ENCODE results near the gene POLH. TPM values are rescaled to one million over a fixed set of nuclear protein-coding genes. Genes with fewer than 3 reads are reported as not detected.
"Not testable (repeated sequence)": the region's sequence is repeated elsewhere in the genome, so short reads cannot be mapped to it uniquely, and the experiment has no call there.

The POLH gene
- 19.1 and 22.2 TPM in 2 replicates for total RNA-seq
- long read RNA-seq, partial matches to known transcripts = 7 of 17 reads
- long read RNA-seq, other reads (novel, unspliced or antisense) = 7 of 17 reads

DNA sequence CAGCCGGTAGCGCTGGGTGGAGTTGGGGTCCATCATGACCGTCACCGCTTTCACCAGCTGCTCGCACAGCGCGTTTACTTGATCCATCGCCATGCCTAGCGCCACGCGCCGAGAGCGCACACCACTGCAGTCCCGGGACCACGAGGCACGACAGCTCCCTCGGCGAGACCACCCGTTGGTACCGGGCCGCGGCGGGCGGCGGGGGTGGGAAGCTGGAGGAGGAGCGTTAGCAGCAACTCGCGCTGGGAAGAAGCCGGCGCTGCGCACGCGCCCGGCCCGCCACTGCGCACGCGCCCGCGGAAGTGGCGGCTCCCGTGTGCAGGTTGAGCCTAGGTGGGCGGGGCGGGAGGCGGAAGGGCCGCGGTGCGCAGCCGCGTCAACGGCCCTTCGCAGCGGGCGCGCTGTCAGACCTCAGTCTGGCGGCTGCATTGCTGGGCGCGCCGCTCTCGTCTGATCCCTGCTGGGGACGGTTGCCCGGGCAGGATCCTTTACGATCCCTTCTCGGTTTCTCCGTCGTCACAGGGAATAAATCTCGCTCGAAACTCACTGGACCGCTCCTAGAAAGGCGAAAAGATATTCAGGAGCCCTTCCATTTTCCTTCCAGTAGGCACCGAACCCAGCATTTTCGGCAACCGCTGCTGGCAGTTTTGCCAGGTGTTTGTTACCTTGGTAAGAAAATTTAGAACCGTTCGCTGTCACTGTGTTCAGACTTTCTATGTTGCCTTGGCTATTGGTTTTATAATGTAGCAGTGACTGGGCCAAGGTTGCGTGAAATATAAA lies at the start of gene POLH, which contains the start of gene XPO5:
Gene POLH, plus strand, starts transcription at position 414 of the 780 bp plus-strand sequence. CDS start 6,135 bp downstream, outside the sequence.
Gene XPO5, minus strand, starts transcription at position 267 of the 780 bp plus-strand sequence. Its CDS starts 174 bp downstream, at position 93.
- TF ChIP-seq, protein P1, sequence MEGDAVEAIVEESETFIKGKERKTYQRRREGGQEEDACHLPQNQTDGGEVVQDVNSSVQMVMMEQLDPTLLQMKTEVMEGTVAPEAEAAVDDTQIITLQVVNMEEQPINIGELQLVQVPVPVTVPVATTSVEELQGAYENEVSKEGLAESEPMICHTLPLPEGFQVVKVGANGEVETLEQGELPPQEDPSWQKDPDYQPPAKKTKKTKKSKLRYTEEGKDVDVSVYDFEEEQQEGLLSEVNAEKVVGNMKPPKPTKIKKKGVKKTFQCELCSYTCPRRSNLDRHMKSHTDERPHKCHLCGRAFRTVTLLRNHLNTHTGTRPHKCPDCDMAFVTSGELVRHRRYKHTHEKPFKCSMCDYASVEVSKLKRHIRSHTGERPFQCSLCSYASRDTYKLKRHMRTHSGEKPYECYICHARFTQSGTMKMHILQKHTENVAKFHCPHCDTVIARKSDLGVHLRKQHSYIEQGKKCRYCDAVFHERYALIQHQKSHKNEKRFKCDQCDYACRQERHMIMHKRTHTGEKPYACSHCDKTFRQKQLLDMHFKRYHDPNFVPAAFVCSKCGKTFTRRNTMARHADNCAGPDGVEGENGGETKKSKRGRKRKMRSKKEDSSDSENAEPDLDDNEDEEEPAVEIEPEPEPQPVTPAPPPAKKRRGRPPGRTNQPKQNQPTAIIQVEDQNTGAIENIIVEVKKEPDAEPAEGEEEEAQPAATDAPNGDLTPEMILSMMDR (conservative IDR thresholded peaks at IDR 0.05) = no peak
- Mint-ChIP-seq H3K36me3 (ENCODE audit: low read depth) (peaks cover 4% of the 10 kb centered on the region), H3K4me1 (peaks cover 38% of the 10 kb centered on the region), H3K4me3 (peak within 1 kb of the TSS; percentile 92), H3K27ac (ENCODE audit: unreplicated experiment) (peak within 1 kb of the TSS; percentile 54), H3K27me3 (ENCODE audit: low read depth) (no peaks in the 10 kb centered on the region), H3K9me3 (no peaks in the 10 kb centered on the region)
- DNase-seq (ENCODE audit: low read depth, low spot score) = peak; percentile 82

DNA sequence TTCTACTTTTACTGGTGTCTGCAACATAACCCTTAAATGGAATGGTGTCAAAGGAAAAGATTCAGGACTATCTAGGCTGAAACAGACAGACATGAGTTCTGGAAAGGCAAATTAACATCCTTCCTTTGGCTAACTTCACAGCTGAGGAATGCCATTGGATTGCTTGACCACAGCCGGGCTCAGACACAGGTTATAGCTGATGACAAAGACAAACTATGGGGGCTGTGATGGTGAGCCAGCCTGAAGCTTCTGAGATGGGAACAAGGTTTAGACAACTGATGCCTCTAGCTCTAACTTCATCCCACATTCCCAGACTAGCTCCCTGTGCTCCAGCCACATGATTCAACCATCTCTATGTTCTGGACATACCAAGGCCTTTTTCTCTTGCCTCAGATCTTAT lies 43.8 kb upstream of the POLH start:
- peaks cover 24% of the 10 kb centered on the region for H3K36me3 Mint-ChIP-seq (ENCODE audit: low read depth)
- peak overlapping the region; percentile 78 for H3K27ac Mint-ChIP-seq (ENCODE audit: unreplicated experiment)
- H3K4me1 Mint-ChIP-seq = no peaks in the 10 kb centered on the region

DNA sequence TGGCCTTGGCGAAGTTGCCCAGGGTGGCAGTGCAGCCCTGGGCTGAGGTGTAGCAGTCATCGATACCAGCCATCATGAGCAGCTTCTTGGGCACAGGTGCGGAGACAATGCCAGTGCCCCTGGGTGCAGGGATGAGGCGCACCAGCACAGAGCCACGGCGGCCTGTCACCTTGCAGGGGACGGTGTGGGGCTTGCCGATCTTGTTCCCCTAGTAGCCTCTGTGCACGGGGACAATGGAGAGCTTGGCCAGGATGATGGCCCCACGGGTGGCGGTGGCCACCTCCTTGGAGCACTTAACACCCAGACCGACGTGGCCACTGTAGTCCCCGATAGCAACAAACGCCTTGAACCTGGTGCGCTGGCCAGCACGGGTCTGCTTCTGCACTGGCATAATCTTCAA lies 37.0 kb upstream of the POLH start:
- not testable (repeated sequence) for DNase-seq (ENCODE audit: low read depth, low spot score); H3K27ac Mint-ChIP-seq (ENCODE audit: unreplicated experiment); H3K27me3 Mint-ChIP-seq (ENCODE audit: low read depth); H3K9me3 Mint-ChIP-seq; H3K4me3 Mint-ChIP-seq; H3K4me1 Mint-ChIP-seq
- peaks cover 18% of the 10 kb centered on the region for H3K36me3 Mint-ChIP-seq (ENCODE audit: low read depth)

More for the DNA sequence above, 43.8 kb upstream of the POLH start:
- no peak for DNase-seq (ENCODE audit: low read depth, low spot score)
- Mint-ChIP-seq H3K4me3 (no peak overlapping the region), H3K9me3 (no peaks in the 10 kb centered on the region), H3K27me3 (ENCODE audit: low read depth) (no peaks in the 10 kb centered on the region)
- TF ChIP-seq, protein P1 (conservative IDR thresholded peaks at IDR 0.05) = no peak

DNA sequence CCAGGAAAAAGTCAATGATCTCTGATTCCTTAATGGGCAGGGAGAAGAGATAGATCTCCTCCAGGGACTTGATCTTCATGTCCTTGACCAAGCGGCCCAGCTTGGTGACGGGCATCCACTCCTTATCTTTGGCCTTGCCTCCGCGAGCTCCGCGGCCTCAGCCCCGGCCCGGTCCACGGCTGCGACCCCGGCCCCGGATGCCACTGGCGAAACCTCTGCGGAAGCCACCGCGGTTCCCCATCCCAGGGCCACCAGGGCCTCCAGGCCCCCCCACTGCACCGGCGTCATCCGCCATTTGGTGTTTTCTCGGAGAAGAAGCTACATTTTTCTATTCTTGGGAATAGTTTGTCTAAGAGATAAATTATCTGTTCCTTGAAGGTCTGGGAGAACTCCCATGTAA lies 36.6 kb upstream of the POLH start:
- peaks cover 19% of the 10 kb centered on the region for H3K36me3 Mint-ChIP-seq (ENCODE audit: low read depth)
- not testable (repeated sequence) for H3K4me3 Mint-ChIP-seq; H3K27me3 Mint-ChIP-seq (ENCODE audit: low read depth); H3K27ac Mint-ChIP-seq (ENCODE audit: unreplicated experiment); H3K9me3 Mint-ChIP-seq; DNase-seq (ENCODE audit: low read depth, low spot score); H3K4me1 Mint-ChIP-seq

DNA sequence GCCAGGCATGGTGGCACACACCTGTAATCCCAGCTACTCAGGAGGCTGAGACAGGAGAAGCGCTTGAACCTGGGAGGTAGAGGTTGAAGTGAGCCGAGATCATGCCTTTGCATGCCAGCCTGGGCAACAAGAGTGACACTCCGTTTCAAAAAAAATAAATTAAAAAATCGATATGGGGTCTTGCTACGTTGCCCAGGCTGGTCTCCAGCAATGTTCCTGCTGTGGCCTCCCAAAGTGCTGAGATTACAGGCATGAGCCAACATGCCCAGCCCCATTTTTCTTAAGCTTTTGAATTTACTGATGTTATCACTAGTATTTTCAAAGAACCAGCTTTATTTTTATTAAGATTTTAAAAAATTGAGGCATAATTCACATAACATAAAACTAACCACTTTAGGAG lies 35.5 kb upstream of the POLH start:
- H3K4me3 Mint-ChIP-seq = no peak overlapping the region
- H3K27ac Mint-ChIP-seq (ENCODE audit: unreplicated experiment) = no peak overlapping the region
- H3K4me1 Mint-ChIP-seq = no peaks in the 10 kb centered on the region
- no peaks in the 10 kb centered on the region for H3K27me3 Mint-ChIP-seq (ENCODE audit: low read depth)
- no peaks in the 10 kb centered on the region for H3K9me3 Mint-ChIP-seq
- DNase-seq (ENCODE audit: low read depth, low spot score) = no peak
- TF ChIP-seq, protein P1 (conservative IDR thresholded peaks at IDR 0.05) = no peak
- H3K36me3 Mint-ChIP-seq (ENCODE audit: low read depth) = peaks cover 19% of the 10 kb centered on the region

DNA sequence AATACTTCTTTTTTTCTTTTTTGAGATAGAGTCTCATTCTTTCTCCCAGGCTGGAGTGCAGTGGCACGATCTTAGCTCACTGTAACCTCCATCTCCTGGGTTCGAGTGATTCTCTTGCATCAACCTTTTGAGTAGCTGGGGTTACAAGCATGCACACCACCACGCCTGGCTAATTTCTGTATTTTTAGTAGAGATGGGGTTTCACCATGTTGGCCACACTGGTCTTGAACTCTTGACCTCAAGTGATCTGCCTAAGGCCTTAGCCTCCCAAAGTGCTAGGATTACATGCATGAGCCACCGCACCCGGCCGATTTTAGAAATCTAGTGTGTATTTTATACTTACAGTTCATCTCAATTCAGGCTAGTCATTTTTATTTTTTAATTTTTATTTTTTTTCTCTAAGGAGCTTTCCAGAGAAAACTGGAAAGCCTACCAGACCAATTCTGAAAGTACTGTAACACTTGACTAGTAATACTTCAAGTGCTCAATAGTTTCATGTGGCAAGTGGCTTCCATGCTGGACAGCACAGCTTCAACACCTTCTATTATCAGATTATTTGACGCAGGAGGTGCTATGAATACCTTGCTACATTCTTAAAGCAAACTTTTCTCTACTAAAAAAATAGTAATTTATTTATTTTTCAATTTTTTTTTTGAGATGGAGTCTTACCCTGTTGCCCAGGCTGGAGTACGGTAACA lies 34.1 kb upstream of the POLH start:
- H3K4me3 Mint-ChIP-seq = no peak overlapping the region
- no peaks in the 10 kb centered on the region for H3K4me1 Mint-ChIP-seq
- TF ChIP-seq, protein P1 (conservative IDR thresholded peaks at IDR 0.05) = no peak
- no peaks in the 10 kb centered on the region for H3K9me3 Mint-ChIP-seq
- peaks cover 20% of the 10 kb centered on the region for H3K36me3 Mint-ChIP-seq (ENCODE audit: low read depth)
- H3K27ac Mint-ChIP-seq (ENCODE audit: unreplicated experiment) = no peak overlapping the region
- H3K27me3 Mint-ChIP-seq (ENCODE audit: low read depth) = no peaks in the 10 kb centered on the region
- no peak for DNase-seq (ENCODE audit: low read depth, low spot score)
